Measurements from ENCODE around the gene RTN4R.

DNA sequence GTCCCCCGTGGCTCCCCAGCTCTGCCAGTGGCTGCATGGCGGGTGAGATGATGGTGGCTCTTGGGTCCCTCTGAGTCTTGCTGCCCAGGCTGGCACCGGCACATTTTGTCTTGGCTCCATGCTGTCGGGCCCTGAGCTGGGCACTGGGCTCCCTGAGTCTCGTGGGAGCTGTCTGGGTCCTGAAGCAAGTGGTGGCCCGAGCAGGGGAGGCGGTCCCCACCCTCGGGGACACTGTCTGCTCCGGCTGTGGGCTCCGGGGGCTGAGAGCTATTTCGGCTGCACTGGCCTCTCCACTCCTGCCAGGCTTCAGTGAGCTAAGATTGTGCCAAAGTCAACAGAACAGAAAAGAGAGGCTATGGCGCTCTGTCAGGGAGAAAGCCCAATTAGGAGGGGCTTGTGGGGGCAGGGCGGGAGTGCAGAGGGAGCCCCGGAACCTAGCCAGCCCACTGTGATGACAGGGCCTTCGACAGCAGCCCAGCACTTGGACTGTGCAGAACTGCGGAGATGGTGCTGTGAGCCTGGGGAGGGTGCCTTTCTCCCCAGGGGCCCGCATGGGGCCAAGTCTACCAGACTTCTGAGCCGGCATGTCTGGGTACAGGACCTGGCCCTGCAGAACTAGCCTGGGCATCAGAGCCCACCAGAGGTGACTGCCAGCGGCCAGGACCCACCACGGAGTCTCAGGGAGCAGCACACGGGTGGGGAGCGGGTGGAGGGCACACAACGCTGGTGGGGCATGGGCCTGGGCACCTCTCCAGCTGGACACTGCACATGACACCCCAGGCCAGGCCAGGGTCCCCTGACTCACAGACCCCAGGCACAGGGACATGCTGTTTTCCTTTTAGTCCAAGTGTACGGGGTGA is 38.0 kb downstream of the RTN4R start:
- no peak for TF ChIP-seq POLR2A (IDR thresholded peaks at IDR 0.05)
- TF ChIP-seq, protein P1, sequence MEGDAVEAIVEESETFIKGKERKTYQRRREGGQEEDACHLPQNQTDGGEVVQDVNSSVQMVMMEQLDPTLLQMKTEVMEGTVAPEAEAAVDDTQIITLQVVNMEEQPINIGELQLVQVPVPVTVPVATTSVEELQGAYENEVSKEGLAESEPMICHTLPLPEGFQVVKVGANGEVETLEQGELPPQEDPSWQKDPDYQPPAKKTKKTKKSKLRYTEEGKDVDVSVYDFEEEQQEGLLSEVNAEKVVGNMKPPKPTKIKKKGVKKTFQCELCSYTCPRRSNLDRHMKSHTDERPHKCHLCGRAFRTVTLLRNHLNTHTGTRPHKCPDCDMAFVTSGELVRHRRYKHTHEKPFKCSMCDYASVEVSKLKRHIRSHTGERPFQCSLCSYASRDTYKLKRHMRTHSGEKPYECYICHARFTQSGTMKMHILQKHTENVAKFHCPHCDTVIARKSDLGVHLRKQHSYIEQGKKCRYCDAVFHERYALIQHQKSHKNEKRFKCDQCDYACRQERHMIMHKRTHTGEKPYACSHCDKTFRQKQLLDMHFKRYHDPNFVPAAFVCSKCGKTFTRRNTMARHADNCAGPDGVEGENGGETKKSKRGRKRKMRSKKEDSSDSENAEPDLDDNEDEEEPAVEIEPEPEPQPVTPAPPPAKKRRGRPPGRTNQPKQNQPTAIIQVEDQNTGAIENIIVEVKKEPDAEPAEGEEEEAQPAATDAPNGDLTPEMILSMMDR (IDR thresholded peaks at IDR 0.05) = no peak
